LNCAP (cell line): ENCODE data around the gene NNT.

Experiments
- CTCF ChIP-seq: fragments of 450-650 bp; IDR thresholded peaks from 2 replicates; pipeline ENCODE4 v1.5.1; 2017; ENCODE audit warnings: mild to moderate bottlenecking

NNT gene

GRCh38 chr5:43572357-43572756 lies 30.6 kb upstream of the NNT start:
- no peak for TF ChIP-seq CTCF

GRCh38 chr5:43573058-43573457 lies 29.9 kb upstream of the NNT start:
- TF ChIP-seq CTCF = no peak

- no peak for TF ChIP-seq CTCF
These were observed 21.6 kb upstream of the NNT start for GRCh38 chr5:43581398-43581797.

GRCh38 chr5:43582082-43583005 lies 20.6 kb upstream of the NNT start:
- no peak for TF ChIP-seq CTCF

- TF ChIP-seq CTCF = no peak
These were observed 19.3 kb upstream of the NNT start for GRCh38 chr5:43583724-43584123.

GRCh38 chr5:43584166-43584699 lies 18.7 kb upstream of the NNT start:
- no peak for TF ChIP-seq CTCF

- no peak for TF ChIP-seq CTCF
These were observed 14.1 kb upstream of the NNT start for GRCh38 chr5:43588842-43589241.
